Mucosa of descending colon (tissue), 3 donors: ENCODE measurements around the gene C19orf33. TPM values are rescaled to one million over a fixed set of nuclear protein-coding genes. Genes with fewer than 3 reads are reported as not detected.

Source experiments
- ATAC-seq: fragments of 200-7000 bp; cut with Tn5 transposase; one replicate; pipeline ENCODE4 v1.9.1; 2020; ENCODE audit warnings: mild to moderate bottlenecking, moderate library complexity
- DNase-seq, 3 donors: peaks; one replicate each; pipeline ENCODE4 v3.0.0-alpha.2; 2020
- H3K36me3 ChIP-seq: fragments of 200-600 bp; one replicate; pipeline ENCODE4 v1.8.0; 2021; ENCODE audit warnings: low read depth, mild to moderate bottlenecking
- H3K4me1 ChIP-seq: fragments of 200-600 bp; one replicate; pipeline ENCODE4 v1.8.0; 2021; ENCODE audit warnings: low read depth, mild to moderate bottlenecking
- H3K4me3 ChIP-seq: fragments of 200-600 bp; one replicate; pipeline ENCODE4 v1.8.0; 2021; ENCODE audit warnings: mild to moderate bottlenecking
- H3K9me3 ChIP-seq: fragments of 200-600 bp; one replicate; pipeline ENCODE4 v1.8.0; 2021; ENCODE audit warnings: mild to moderate bottlenecking
- CTCF ChIP-seq: fragments of 200-600 bp; IDR thresholded peaks from one replicate; pipeline ENCODE4 v1.8.0; 2022; ENCODE audit warnings: antibody characterized with exemption, mild to moderate bottlenecking
- intact Hi-C, 2 donors: fragments of 100-400 bp; cut with DNase I in 1 of 2; cut with micrococcal nuclease in 1 of 2; formaldehyde crosslinking; loops; one replicate each; pipeline versions ENCODE4 v1.11.0 to v1.11.1; 2022; cut with DNase I, micrococcal nuclease
- total RNA-seq, 3 donors: library from RNA; stranded (reverse); fragmentation: NEBNext Ultra II Directional in 2 of 3; extraction: Animal tissue kit (Norgen Biotek cat#: 25700) in 2 of 3; gene quantifications; one replicate each; pipeline versions ENCODE4 v1.2.1 to v1.2.4, GENCODE V29; 2021 to 2023
- donor health status: DM: no; HTN: no; CAD: no; lungs with moderate emphysema.
- donor health status: DM: no; HTN: no; CAD: no.
- donor health status: DM: no; HTN: yes; CAD: no.

C19orf33 gene
- total RNA-seq, 3 donors from 2014 or later, result 82.5 to 310 (median 235) TPM

- ATAC-seq (no peak), DNase-seq (no peak)
- no peaks in the 10 kb centered on the region for H3K36me3 ChIP-seq
- H3K4me3 ChIP-seq, result no peak overlapping the region
- H3K4me1 ChIP-seq, result peaks cover 6% of the 10 kb centered on the region
- no peaks in the 10 kb centered on the region for H3K9me3 ChIP-seq
- no peak for TF ChIP-seq CTCF
- intact Hi-C loops, result no loop called here
Measured at GRCh38 chr19:38298821-38299680, 5.0 kb upstream of the C19orf33 start.

GRCh38 chr19:38304352-38304865 lies 358 bp downstream of the C19orf33 start:
- intact Hi-C loops, result no loop called here
- H3K36me3 ChIP-seq, result no peaks in the 10 kb centered on the region
- H3K4me3 ChIP-seq, result peak overlapping the region; percentile 30
- ATAC-seq, result peak; percentile 24
- peak in 1 of 3 donors; percentile 68 for DNase-seq
- H3K4me1 ChIP-seq, result peaks cover 6% of the 10 kb centered on the region
- no peak for TF ChIP-seq CTCF
- H3K9me3 ChIP-seq, result no peaks in the 10 kb centered on the region

- Histone ChIP-seq H3K4me1 (peaks cover 6% of the 10 kb centered on the region), H3K36me3 (no peaks in the 10 kb centered on the region), H3K4me3 (no peak overlapping the region), H3K9me3 (no peaks in the 10 kb centered on the region)
- intact Hi-C loops, result no loop called here
- DNase-seq (peak; percentile 95 to 98 (median 96)), ATAC-seq (peak; percentile 80)
- no peak for TF ChIP-seq CTCF
Measured at GRCh38 chr19:38304866-38305429, 897 bp downstream of the C19orf33 start.

- ATAC-seq, result no peak
- Histone ChIP-seq H3K4me3 (no peak overlapping the region), H3K4me1 (peaks cover 2% of the 10 kb centered on the region), H3K36me3 (no peaks in the 10 kb centered on the region), H3K9me3 (no peaks in the 10 kb centered on the region)
- no peak for TF ChIP-seq CTCF
- no peak for DNase-seq
- intact Hi-C loops, result no loop called here
Measured at GRCh38 chr19:38306236-38306635, 2.2 kb downstream of the C19orf33 start.

GRCh38 chr19:38307076-38307475 lies 3.0 kb downstream of the C19orf33 start:
- Histone ChIP-seq H3K4me1 (peaks cover 2% of the 10 kb centered on the region), H3K4me3 (no peak overlapping the region), H3K9me3 (no peaks in the 10 kb centered on the region), H3K36me3 (no peaks in the 10 kb centered on the region)
- no peak for TF ChIP-seq CTCF
- intact Hi-C loops, result no loop called here
- DNase-seq (no peak), ATAC-seq (no peak)
